ENCODE data around the gene SLC44A2. TPM values are rescaled to one million over a fixed set of nuclear protein-coding genes. Genes with fewer than 3 reads are reported as not detected.

SLC44A2 gene
- total and polyA plus RNA-seq, 2 of the 8 experiments (the other 6 are each of a cell fraction or from before 2014, with no cell fraction given): 105 to 120 TPM

DNA sequence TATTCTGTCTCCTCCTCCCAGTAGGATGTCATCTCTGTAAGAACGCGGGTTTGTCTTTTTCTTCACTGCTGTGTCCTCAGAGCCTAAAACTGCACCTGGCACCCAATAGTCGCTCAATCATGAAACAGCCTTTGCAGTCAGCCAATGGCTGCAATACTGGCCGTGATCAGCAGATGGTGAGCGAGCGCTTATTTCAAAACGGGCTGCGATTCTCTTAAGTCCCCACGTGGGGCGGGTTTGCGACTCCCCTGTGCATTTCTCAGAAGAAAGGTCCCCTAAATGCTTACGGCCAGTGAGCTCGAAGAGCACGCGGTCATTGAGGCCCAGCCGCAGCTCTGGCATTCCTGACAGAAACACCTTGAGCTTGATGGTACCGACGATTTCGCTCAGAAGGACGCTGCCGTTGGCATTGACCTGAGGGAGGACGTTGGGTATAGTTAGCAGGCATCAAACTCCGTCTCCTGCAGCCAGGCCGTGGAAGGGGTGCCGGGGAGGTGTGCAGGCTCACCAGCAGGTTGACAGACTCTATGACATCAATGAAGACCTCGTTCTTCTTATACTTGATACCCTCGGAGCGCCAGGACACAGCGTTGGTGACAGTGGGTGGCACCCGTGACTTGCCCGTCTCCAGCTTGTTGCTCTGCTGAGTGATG, 44.2 kb upstream of the SLC44A2 start (continued):
- no peak for TF ChIP-seq CEBPB (IDR thresholded peaks at IDR 0.05; ENCODE audit: low read depth, low read length)
- TF ChIP-seq, protein P1, sequence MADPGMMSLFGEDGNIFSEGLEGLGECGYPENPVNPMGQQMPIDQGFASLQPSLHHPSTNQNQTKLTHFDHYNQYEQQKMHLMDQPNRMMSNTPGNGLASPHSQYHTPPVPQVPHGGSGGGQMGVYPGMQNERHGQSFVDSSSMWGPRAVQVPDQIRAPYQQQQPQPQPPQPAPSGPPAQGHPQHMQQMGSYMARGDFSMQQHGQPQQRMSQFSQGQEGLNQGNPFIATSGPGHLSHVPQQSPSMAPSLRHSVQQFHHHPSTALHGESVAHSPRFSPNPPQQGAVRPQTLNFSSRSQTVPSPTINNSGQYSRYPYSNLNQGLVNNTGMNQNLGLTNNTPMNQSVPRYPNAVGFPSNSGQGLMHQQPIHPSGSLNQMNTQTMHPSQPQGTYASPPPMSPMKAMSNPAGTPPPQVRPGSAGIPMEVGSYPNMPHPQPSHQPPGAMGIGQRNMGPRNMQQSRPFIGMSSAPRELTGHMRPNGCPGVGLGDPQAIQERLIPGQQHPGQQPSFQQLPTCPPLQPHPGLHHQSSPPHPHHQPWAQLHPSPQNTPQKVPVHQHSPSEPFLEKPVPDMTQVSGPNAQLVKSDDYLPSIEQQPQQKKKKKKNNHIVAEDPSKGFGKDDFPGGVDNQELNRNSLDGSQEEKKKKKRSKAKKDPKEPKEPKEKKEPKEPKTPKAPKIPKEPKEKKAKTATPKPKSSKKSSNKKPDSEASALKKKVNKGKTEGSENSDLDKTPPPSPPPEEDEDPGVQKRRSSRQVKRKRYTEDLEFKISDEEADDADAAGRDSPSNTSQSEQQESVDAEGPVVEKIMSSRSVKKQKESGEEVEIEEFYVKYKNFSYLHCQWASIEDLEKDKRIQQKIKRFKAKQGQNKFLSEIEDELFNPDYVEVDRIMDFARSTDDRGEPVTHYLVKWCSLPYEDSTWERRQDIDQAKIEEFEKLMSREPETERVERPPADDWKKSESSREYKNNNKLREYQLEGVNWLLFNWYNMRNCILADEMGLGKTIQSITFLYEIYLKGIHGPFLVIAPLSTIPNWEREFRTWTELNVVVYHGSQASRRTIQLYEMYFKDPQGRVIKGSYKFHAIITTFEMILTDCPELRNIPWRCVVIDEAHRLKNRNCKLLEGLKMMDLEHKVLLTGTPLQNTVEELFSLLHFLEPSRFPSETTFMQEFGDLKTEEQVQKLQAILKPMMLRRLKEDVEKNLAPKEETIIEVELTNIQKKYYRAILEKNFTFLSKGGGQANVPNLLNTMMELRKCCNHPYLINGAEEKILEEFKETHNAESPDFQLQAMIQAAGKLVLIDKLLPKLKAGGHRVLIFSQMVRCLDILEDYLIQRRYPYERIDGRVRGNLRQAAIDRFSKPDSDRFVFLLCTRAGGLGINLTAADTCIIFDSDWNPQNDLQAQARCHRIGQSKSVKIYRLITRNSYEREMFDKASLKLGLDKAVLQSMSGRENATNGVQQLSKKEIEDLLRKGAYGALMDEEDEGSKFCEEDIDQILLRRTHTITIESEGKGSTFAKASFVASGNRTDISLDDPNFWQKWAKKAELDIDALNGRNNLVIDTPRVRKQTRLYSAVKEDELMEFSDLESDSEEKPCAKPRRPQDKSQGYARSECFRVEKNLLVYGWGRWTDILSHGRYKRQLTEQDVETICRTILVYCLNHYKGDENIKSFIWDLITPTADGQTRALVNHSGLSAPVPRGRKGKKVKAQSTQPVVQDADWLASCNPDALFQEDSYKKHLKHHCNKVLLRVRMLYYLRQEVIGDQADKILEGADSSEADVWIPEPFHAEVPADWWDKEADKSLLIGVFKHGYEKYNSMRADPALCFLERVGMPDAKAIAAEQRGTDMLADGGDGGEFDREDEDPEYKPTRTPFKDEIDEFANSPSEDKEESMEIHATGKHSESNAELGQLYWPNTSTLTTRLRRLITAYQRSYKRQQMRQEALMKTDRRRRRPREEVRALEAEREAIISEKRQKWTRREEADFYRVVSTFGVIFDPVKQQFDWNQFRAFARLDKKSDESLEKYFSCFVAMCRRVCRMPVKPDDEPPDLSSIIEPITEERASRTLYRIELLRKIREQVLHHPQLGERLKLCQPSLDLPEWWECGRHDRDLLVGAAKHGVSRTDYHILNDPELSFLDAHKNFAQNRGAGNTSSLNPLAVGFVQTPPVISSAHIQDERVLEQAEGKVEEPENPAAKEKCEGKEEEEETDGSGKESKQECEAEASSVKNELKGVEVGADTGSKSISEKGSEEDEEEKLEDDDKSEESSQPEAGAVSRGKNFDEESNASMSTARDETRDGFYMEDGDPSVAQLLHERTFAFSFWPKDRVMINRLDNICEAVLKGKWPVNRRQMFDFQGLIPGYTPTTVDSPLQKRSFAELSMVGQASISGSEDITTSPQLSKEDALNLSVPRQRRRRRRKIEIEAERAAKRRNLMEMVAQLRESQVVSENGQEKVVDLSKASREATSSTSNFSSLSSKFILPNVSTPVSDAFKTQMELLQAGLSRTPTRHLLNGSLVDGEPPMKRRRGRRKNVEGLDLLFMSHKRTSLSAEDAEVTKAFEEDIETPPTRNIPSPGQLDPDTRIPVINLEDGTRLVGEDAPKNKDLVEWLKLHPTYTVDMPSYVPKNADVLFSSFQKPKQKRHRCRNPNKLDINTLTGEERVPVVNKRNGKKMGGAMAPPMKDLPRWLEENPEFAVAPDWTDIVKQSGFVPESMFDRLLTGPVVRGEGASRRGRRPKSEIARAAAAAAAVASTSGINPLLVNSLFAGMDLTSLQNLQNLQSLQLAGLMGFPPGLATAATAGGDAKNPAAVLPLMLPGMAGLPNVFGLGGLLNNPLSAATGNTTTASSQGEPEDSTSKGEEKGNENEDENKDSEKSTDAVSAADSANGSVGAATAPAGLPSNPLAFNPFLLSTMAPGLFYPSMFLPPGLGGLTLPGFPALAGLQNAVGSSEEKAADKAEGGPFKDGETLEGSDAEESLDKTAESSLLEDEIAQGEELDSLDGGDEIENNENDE (IDR thresholded peaks at IDR 0.05; ENCODE audit: insufficient replicate concordance, low read length): no peak
- TF ChIP-seq CBX8 (IDR thresholded peaks at IDR 0.05; ENCODE audit: borderline replicate concordance, low read depth, low read length): no peak
- no peak for TF ChIP-seq POLR2AphosphoS5 (IDR thresholded peaks at IDR 0.05; ENCODE audit: low read depth, low read length)
- no peak for TF ChIP-seq SAP30 (IDR thresholded peaks at IDR 0.05; ENCODE audit: insufficient read depth, insufficient replicate concordance, low read length)
- TF ChIP-seq, protein P2, sequence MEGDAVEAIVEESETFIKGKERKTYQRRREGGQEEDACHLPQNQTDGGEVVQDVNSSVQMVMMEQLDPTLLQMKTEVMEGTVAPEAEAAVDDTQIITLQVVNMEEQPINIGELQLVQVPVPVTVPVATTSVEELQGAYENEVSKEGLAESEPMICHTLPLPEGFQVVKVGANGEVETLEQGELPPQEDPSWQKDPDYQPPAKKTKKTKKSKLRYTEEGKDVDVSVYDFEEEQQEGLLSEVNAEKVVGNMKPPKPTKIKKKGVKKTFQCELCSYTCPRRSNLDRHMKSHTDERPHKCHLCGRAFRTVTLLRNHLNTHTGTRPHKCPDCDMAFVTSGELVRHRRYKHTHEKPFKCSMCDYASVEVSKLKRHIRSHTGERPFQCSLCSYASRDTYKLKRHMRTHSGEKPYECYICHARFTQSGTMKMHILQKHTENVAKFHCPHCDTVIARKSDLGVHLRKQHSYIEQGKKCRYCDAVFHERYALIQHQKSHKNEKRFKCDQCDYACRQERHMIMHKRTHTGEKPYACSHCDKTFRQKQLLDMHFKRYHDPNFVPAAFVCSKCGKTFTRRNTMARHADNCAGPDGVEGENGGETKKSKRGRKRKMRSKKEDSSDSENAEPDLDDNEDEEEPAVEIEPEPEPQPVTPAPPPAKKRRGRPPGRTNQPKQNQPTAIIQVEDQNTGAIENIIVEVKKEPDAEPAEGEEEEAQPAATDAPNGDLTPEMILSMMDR (IDR thresholded peaks at IDR 0.05; ENCODE audit: control extremely low read depth in 1 of 3, insufficient read depth in 1 of 3, low read depth in 1 of 3, low read length in 3 of 3): peak; percentile 84 to 100 (median 97)
- TF ChIP-seq EGR1 (IDR thresholded peaks at IDR 0.05; ENCODE audit: borderline replicate concordance, low read depth, low read length): no peak
- no peak for TF ChIP-seq POU5F1 (IDR thresholded peaks at IDR 0.05; ENCODE audit: low read depth, low read length)

Measured in H1 (cell line).